Body of pancreas (tissue), 4 donors: Measurements from ENCODE around the gene PIK3R4. TPM values are rescaled to one million over a fixed set of nuclear protein-coding genes. Genes with fewer than 3 reads are reported as not detected.
A peak's percentile ranks its signal among the peaks of the same experiment; 100 is the strongest.

Experiments
- ATAC-seq: fragments of 150-250 bp; one replicate; pipeline ENCODE4 v1.9.1; 2016
- DNase-seq, 4 donors: peaks; one replicate each; pipeline ENCODE4 v3.0.0-alpha.2; 2019
- H3K27ac ChIP-seq, 4 donors: fragments of 200-600 bp; sonication (generic); 1 replicate in 3 of 4; 2 replicates in 1 of 4; pipeline versions ENCODE4 v1.5.1 to v1.6.1; 2016 to 2019; ENCODE audit warnings: mild to moderate bottlenecking in 1 of 4, mixed read lengths in 1 of 4, moderate library complexity in 1 of 4
- H3K27me3 ChIP-seq, 2 donors: fragments of 200-600 bp; sonication (generic); one replicate each; pipeline ENCODE4 v1.6.0; 2016; ENCODE audit warnings: mild to moderate bottlenecking in 1 of 2
- H3K36me3 ChIP-seq, 2 donors: fragments of 200-600 bp; sonication (generic); replicated peaks in 1 of 2; 2 replicates each; pipeline ENCODE4 v1.5.1; 2016; ENCODE audit warnings: low read depth in 2 of 2; ENCODE audit not compliant: insufficient read depth in 1 of 2
- H3K4me1 ChIP-seq: fragments of 200-600 bp; sonication (generic); one replicate; pipeline ENCODE4 v1.6.0; 2016
- H3K4me3 ChIP-seq, 2 donors: fragments of 200-600 bp; sonication (generic); 1 replicate in 1 of 2; 2 replicates in 1 of 2; pipeline ENCODE4 v1.5.1; 2016 to 2019
- H3K9me3 ChIP-seq, 3 donors: fragments of 200-600 bp; sonication (generic); 1 replicate in 2 of 3; 2 replicates in 1 of 3; pipeline ENCODE4 v1.5.1; 2016
- POLR2A ChIP-seq, 3 donors: fragments of 450-650 bp; IDR thresholded peaks; one replicate each; pipeline ENCODE4 v1.6.1; 2016; ENCODE audit warnings: antibody characterized with exemption in 3 of 3, mild to moderate bottlenecking in 2 of 3
- WGBS, 2 donors: methylation state at CpG; one replicate each; pipeline ENCODE4 v1.1.5; 2017; 5-methylcytosine and 5-hydroxymethylcytosine counted together
- intact Hi-C: fragments of 100-400 bp; cut with DNase I; formaldehyde crosslinking; loops from one replicate; pipeline ENCODE4 v1.15.1; 2023
- total RNA-seq, 2 donors: library from RNA; depleted of rRNA; stranded (reverse); fragments of >200 nt; gene quantifications; one replicate each; pipeline ENCODE4 v1.1.0, GENCODE V29; 2016
- TF ChIP-seq, protein P1 (sequence below), 7 experiments: fragments of 450-650 bp in 4 of 7; fragments of 200-600 bp in 3 of 7; sonication (generic) in 3 of 7; IDR thresholded peaks; one replicate each; pipeline ENCODE4 v1.5.1; 2016 to 2019; ENCODE audit warnings: antibody characterized with exemption in 7 of 7

PIK3R4 gene
- total RNA-seq, 2 donors from 2014 or later: 20.8 to 28.0 TPM

DNA sequence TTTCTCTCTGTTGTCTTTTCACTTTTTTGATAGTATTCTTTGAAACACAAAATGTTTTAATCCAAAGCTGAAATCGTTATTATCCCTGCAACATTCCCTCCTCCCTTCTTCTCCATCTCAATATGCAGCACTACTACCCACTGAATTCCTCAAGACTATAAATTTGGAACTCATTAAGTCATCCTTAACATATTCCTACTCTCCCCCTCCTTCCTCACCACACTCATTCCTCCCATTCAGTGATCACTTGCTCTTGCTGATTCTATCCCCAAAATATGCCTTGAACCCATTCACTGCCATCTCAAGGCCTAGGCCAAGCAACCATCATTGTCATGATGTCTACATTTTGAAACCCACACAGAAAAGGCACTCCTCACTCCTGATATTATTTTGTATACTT is 2.4 kb upstream of the PIK3R4 start:
- peak overlapping the region in 1 of 4 donors; percentile 87 for H3K27ac ChIP-seq
- H3K27me3 ChIP-seq: no peaks in the 10 kb centered on the region
- TF ChIP-seq, protein P1, sequence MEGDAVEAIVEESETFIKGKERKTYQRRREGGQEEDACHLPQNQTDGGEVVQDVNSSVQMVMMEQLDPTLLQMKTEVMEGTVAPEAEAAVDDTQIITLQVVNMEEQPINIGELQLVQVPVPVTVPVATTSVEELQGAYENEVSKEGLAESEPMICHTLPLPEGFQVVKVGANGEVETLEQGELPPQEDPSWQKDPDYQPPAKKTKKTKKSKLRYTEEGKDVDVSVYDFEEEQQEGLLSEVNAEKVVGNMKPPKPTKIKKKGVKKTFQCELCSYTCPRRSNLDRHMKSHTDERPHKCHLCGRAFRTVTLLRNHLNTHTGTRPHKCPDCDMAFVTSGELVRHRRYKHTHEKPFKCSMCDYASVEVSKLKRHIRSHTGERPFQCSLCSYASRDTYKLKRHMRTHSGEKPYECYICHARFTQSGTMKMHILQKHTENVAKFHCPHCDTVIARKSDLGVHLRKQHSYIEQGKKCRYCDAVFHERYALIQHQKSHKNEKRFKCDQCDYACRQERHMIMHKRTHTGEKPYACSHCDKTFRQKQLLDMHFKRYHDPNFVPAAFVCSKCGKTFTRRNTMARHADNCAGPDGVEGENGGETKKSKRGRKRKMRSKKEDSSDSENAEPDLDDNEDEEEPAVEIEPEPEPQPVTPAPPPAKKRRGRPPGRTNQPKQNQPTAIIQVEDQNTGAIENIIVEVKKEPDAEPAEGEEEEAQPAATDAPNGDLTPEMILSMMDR (IDR thresholded peaks at IDR 0.05): no peak
- TF ChIP-seq POLR2A (IDR thresholded peaks at IDR 0.05): no peak
- H3K4me3 ChIP-seq: no peak overlapping the region
- H3K4me1 ChIP-seq: peaks cover 21% of the 10 kb centered on the region
- H3K9me3 ChIP-seq: peaks cover 0 to 3% (median 0%) of the 10 kb centered on the region in 3 donors
- 43 to 46% methylated on average over 1 of the region's 1 CpG for WGBS, 2 donors
- ATAC-seq (no peak), DNase-seq (no peak)
- no peaks in the 10 kb centered on the region for H3K36me3 ChIP-seq
- intact Hi-C loops: no loop called here

DNA sequence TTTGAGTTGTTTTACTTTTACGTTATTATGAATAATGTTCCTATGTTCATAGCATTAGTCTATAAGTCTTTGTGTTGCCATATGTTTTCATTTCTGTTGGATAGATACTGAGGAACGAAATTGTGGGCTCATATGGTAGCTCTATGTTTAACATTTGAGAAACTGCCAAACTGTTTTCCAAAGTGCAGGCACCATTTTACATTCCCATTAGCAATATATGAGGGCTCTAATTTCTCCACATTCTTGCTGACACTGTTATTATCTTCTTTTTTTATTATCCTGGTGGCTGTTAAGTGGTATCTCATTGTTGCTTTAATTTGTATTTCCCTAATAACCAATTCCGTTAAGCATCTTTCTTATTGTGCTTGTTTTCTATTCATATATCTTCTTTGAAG is 1.8 kb upstream of the PIK3R4 start:
- Histone ChIP-seq H3K36me3 (no peaks in the 10 kb centered on the region), H3K4me1 (peaks cover 25% of the 10 kb centered on the region), H3K27ac (peak overlapping the region; percentile 45 to 89 (median 84)), H3K9me3 (peaks cover 0 to 3% (median 0%) of the 10 kb centered on the region in 3 donors), H3K27me3 (no peaks in the 10 kb centered on the region), H3K4me3 (no peak overlapping the region)
- no peak for DNase-seq
- WGBS, 2 donors: 53 to 55% methylated on average over 3 of the region's 3 CpGs
- no peak for ATAC-seq
- intact Hi-C loops: no loop called here
- TF ChIP-seq POLR2A (IDR thresholded peaks at IDR 0.05): no peak
- TF ChIP-seq, protein P1 (IDR thresholded peaks at IDR 0.05): no peak

DNA sequence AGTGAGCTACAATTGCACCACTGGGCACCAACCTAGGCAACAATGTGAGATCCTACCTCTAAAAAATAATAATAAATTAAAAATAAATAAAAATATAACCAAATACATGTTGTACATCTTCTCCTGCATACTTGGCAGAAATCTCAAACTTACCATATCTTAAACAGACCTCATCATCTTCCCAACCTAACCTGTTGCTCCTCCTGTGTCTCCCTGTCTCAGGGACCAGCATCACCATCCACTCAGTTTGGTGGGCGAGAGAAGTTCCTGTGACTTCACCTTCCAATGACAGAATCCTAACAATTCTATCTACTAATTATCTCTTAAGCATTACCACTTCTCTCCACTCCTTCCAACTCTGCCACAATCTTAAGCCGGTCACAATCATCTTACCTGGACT is 3.3 kb downstream of the PIK3R4 start:
- no peaks in the 10 kb centered on the region for H3K36me3 ChIP-seq
- intact Hi-C loops: no loop called here
- H3K4me1 ChIP-seq: peaks cover 45% of the 10 kb centered on the region
- H3K4me3 ChIP-seq: no peak overlapping the region
- no peaks in the 10 kb centered on the region for H3K27me3 ChIP-seq
- WGBS, 2 donors: 77 to 88% methylated on average over 2 of the region's 2 CpGs
- peaks cover 0 to 1% (median 0%) of the 10 kb centered on the region in 3 donors for H3K9me3 ChIP-seq
- ATAC-seq (no peak), DNase-seq (no peak)
- no peak for TF ChIP-seq POLR2A (IDR thresholded peaks at IDR 0.05)
- TF ChIP-seq, protein P1 (IDR thresholded peaks at IDR 0.05): no peak
- no peak overlapping the region for H3K27ac ChIP-seq

- Histone ChIP-seq H3K9me3 (no peaks in the 10 kb centered on the region), H3K4me1 (peaks cover 45% of the 10 kb centered on the region), H3K4me3 (no peak overlapping the region), H3K36me3 (no peaks in the 10 kb centered on the region), H3K27ac (no peak overlapping the region), H3K27me3 (no peaks in the 10 kb centered on the region)
- WGBS, 2 donors: 80 to 81% methylated on average over 6 of the region's 6 CpGs
- TF ChIP-seq, protein P1 (IDR thresholded peaks at IDR 0.05): no peak
- no peak for TF ChIP-seq POLR2A (IDR thresholded peaks at IDR 0.05)
- no peak for DNase-seq
- intact Hi-C loops: no loop called here
- no peak for ATAC-seq
Observed at GRCh38 chr3:130741946-130742610, 4.6 kb downstream of the PIK3R4 start.

DNA sequence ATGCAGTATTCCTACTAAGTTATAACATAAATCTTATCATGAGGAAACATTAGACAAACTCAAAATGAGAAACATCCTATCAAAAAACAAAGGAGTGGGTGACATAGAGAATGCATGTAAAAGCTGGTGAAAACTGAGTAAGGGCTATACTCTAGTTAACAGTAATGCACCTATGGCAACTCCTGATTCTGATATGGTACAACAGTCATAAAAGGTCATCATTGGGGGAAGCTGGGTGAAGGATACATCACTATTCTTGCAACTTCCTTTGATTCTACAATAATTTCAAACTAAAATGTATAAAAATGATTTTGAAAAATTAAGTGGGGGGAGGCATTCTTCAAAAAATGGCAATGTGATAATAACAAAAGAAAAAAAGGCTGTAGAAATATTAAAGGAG is 6.8 kb downstream of the PIK3R4 start:
- intact Hi-C loops: no loop called here

More for the DNA sequence above, 6.8 kb downstream of the PIK3R4 start:
- H3K4me1 ChIP-seq: peaks cover 33% of the 10 kb centered on the region
- H3K36me3 ChIP-seq: no peaks in the 10 kb centered on the region
- no peaks in the 10 kb centered on the region for H3K27me3 ChIP-seq
- ATAC-seq: no peak
- TF ChIP-seq, protein P1 (IDR thresholded peaks at IDR 0.05): no peak
- TF ChIP-seq POLR2A (IDR thresholded peaks at IDR 0.05): no peak
- H3K27ac ChIP-seq: no peak overlapping the region
- H3K9me3 ChIP-seq: no peaks in the 10 kb centered on the region
- no peak overlapping the region for H3K4me3 ChIP-seq
- no peak for DNase-seq
